ENCODE results near the gene EDNRB. TPM values are rescaled to one million over a fixed set of nuclear protein-coding genes. Genes with fewer than 3 reads are reported as not detected.

The EDNRB gene
- total RNA-seq, 1 experiment from 2014 or later: 0.13 TPM

DNA sequence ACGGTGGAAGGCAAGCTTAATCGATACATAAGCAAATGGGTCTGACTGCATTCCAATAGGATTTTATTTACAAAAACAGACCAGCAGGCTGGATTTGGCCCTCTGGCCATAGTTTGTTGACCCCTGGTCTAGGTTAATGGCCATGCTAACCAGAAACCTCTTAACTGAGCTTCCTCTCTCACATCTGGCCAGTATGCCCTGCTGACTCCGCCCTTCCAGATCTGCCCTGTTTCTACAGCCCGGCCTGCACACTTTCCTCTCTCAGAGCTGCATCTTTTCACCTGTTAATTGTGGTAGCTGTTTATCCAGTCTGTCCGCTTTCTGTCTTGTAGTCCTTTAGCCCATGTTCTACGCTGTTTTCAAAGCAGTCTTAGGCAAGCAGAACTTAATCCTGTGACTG is 25.6 kb downstream of the EDNRB start:
- peaks cover 16% of the 10 kb centered on the region for H3K4me1 ChIP-seq (ENCODE audit: insufficient read depth, low read length, poor library complexity, severe bottlenecking)
- H3K4me3 ChIP-seq (ENCODE audit: low read depth, low read length, poor library complexity, severe bottlenecking): no peak overlapping the region
- POLR2A ChIA-PET (ENCODE audit: low non-redundant PET): no interaction called here
- no peaks in the 10 kb centered on the region for H3K36me3 ChIP-seq (ENCODE audit: insufficient read depth, low read length, poor library complexity, severe bottlenecking)
- H3K27ac ChIP-seq (ENCODE audit: low read depth, low read length, poor library complexity, severe bottlenecking): no peak overlapping the region
- H3K9me3 ChIP-seq (ENCODE audit: low read depth, low read length, poor library complexity, severe bottlenecking): no peaks in the 10 kb centered on the region
- DNase-seq (ENCODE audit: low spot score): no peak
- TF ChIP-seq, protein P1, sequence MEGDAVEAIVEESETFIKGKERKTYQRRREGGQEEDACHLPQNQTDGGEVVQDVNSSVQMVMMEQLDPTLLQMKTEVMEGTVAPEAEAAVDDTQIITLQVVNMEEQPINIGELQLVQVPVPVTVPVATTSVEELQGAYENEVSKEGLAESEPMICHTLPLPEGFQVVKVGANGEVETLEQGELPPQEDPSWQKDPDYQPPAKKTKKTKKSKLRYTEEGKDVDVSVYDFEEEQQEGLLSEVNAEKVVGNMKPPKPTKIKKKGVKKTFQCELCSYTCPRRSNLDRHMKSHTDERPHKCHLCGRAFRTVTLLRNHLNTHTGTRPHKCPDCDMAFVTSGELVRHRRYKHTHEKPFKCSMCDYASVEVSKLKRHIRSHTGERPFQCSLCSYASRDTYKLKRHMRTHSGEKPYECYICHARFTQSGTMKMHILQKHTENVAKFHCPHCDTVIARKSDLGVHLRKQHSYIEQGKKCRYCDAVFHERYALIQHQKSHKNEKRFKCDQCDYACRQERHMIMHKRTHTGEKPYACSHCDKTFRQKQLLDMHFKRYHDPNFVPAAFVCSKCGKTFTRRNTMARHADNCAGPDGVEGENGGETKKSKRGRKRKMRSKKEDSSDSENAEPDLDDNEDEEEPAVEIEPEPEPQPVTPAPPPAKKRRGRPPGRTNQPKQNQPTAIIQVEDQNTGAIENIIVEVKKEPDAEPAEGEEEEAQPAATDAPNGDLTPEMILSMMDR (conservative IDR thresholded peaks at IDR 0.05; ENCODE audit: low read depth, low read length): no peak
- no peak for TF ChIP-seq EZH2 (IDR thresholded peaks at IDR 0.05; ENCODE audit: borderline replicate concordance, low read depth, low read length, poor library complexity, severe bottlenecking)
- H3K27me3 ChIP-seq (replicated peaks; ENCODE audit: insufficient read depth, low read depth, low read length, poor library complexity): no peaks in the 10 kb centered on the region
- CTCF ChIA-PET: no interaction called here
- no TSS peak for BruUV-seq (replicated peaks)
- intact Hi-C loops (cut with micrococcal nuclease; ENCODE audit: unreplicated experiment): no loop called here

DNA sequence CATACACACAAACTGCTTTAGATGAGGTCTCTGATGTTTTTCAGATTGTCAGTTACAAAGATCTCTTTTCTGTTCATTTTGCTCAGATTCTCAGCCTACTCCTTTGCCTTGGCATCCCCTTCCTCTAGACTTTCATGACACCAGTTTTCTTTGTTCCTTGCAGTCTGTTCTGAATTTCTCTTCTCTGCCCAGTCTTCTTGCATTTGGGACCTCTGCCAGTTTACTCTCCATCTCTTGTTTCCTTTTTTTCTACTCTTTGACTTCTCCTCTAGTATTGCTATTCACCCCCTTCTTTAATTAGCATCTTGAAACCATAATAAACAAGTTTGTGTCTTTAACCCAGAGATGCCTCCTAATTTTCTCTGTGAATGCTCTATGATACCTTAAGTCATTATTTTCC is 26.1 kb downstream of the EDNRB start:
- Histone ChIP-seq H3K4me3 (ENCODE audit: low read depth, low read length, poor library complexity, severe bottlenecking) (no peak overlapping the region), H3K27ac (ENCODE audit: low read depth, low read length, poor library complexity, severe bottlenecking) (no peak overlapping the region), H3K4me1 (ENCODE audit: insufficient read depth, low read length, poor library complexity, severe bottlenecking) (peaks cover 14% of the 10 kb centered on the region), H3K9me3 (ENCODE audit: low read depth, low read length, poor library complexity, severe bottlenecking) (no peaks in the 10 kb centered on the region), H3K36me3 (ENCODE audit: insufficient read depth, low read length, poor library complexity, severe bottlenecking) (no peaks in the 10 kb centered on the region), H3K27me3 (replicated peaks; ENCODE audit: insufficient read depth, low read depth, low read length, poor library complexity) (no peaks in the 10 kb centered on the region)
- POLR2A ChIA-PET (ENCODE audit: low non-redundant PET): no interaction called here
- TF ChIP-seq, protein P1 (conservative IDR thresholded peaks at IDR 0.05; ENCODE audit: low read depth, low read length): no peak
- TF ChIP-seq EZH2 (IDR thresholded peaks at IDR 0.05; ENCODE audit: borderline replicate concordance, low read depth, low read length, poor library complexity, severe bottlenecking): no peak
- intact Hi-C loops (cut with micrococcal nuclease; ENCODE audit: unreplicated experiment): no loop called here
- no TSS peak for BruUV-seq (replicated peaks)
- no peak for DNase-seq (ENCODE audit: low spot score)
- CTCF ChIA-PET: no interaction called here

DNA sequence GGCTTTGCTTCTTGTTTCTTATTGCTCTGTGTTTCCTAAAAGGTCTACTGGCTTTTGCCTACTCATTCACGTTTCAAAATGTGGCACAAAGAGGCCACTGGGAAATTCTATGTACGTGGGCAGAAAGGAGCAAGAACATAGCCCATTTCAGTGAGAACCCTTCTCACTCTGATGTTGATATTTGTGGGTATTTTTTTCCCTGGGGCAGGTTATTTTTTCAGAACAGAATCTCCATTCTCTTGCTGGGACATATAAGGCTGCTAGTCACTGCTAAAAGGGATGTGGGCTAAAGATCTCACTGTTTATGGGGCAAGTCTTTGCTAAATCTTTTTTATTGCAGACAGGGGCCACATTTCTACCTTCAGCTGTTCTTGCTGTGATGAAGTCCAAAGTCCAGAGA is 27.1 kb downstream of the EDNRB start:
- Histone ChIP-seq H3K27me3 (replicated peaks; ENCODE audit: insufficient read depth, low read depth, low read length, poor library complexity) (peaks cover under 1% of the 10 kb centered on the region), H3K4me1 (ENCODE audit: insufficient read depth, low read length, poor library complexity, severe bottlenecking) (peaks cover 4% of the 10 kb centered on the region), H3K27ac (ENCODE audit: low read depth, low read length, poor library complexity, severe bottlenecking) (no peak overlapping the region), H3K36me3 (ENCODE audit: insufficient read depth, low read length, poor library complexity, severe bottlenecking) (no peaks in the 10 kb centered on the region), H3K9me3 (ENCODE audit: low read depth, low read length, poor library complexity, severe bottlenecking) (no peaks in the 10 kb centered on the region), H3K4me3 (ENCODE audit: low read depth, low read length, poor library complexity, severe bottlenecking) (no peak overlapping the region)
- BruUV-seq (replicated peaks): no TSS peak
- POLR2A ChIA-PET (ENCODE audit: low non-redundant PET): no interaction called here
- intact Hi-C loops (cut with micrococcal nuclease; ENCODE audit: unreplicated experiment): no loop called here
- no peak for DNase-seq (ENCODE audit: low spot score)
- CTCF ChIA-PET: no interaction called here
- TF ChIP-seq EZH2 (IDR thresholded peaks at IDR 0.05; ENCODE audit: borderline replicate concordance, low read depth, low read length, poor library complexity, severe bottlenecking): no peak
- TF ChIP-seq, protein P1 (conservative IDR thresholded peaks at IDR 0.05; ENCODE audit: low read depth, low read length): no peak

Data from A673 (cell line).